Peyer's patch (tissue), 4 donors: Measurements from ENCODE around the gene PPP1R26. TPM values are rescaled to one million over a fixed set of nuclear protein-coding genes. Genes with fewer than 3 reads are reported as not detected.
"Not testable (repeated sequence)": the region's sequence is repeated elsewhere in the genome, so short reads cannot be mapped to it uniquely, and the experiment has no call there.

Experiments
- DNase-seq, 3 donors: peaks; one replicate each; pipeline ENCODE4 v3.0.0-alpha.2; 2017 to 2019
- H3K27ac ChIP-seq, 4 donors: fragments of 200-600 bp; sonication (generic); one replicate each; pipeline ENCODE4 v1.5.1; 2016 to 2019
- H3K27me3 ChIP-seq, 2 donors: fragments of 200-600 bp; sonication (generic); one replicate each; pipeline ENCODE4 v1.5.1; 2019
- H3K36me3 ChIP-seq, 3 donors: fragments of 200-600 bp; sonication (generic); one replicate each; pipeline ENCODE4 v1.5.1; 2016 to 2019
- H3K4me1 ChIP-seq, 4 donors: fragments of 200-600 bp; sonication (generic); one replicate each; pipeline ENCODE4 v1.5.1; 2016 to 2019
- H3K4me3 ChIP-seq, 4 donors: fragments of 200-600 bp; sonication (generic); 1 replicate in 3 of 4; 2 replicates in 1 of 4; pipeline ENCODE4 v1.5.1; 2016 to 2019; ENCODE audit warnings: mild to moderate bottlenecking in 1 of 4
- H3K9me3 ChIP-seq, 4 donors: fragments of 200-600 bp; sonication (generic); one replicate each; pipeline ENCODE4 v1.5.1; 2016 to 2019; ENCODE audit warnings: mild to moderate bottlenecking in 1 of 4
- POLR2A ChIP-seq, 2 donors: fragments of 450-650 bp; IDR thresholded peaks; one replicate each; pipeline ENCODE4 v1.5.1; 2017; ENCODE audit warnings: antibody characterized with exemption in 2 of 2, mild to moderate bottlenecking in 2 of 2, moderate library complexity in 2 of 2
- total RNA-seq, 4 donors: library from RNA; depleted of rRNA; stranded (reverse); fragments of >200 nt; gene quantifications; one replicate each; pipeline ENCODE4 v1.1.0, GENCODE V29; 2016
- TF ChIP-seq, protein P1 (sequence below), 6 experiments: fragments of 450-650 bp in 4 of 6; fragments of 200-600 bp in 2 of 6; sonication (generic) in 1 of 6; IDR thresholded peaks; one replicate each; pipeline ENCODE4 v1.5.1; 2017 to 2019; ENCODE audit warnings: antibody characterized with exemption in 6 of 6, mild to moderate bottlenecking in 3 of 6, moderate library complexity in 1 of 6

The PPP1R26 gene
- total RNA-seq, 4 donors from 2014 or later = 12.4 to 34.0 (median 18.7) TPM

DNA sequence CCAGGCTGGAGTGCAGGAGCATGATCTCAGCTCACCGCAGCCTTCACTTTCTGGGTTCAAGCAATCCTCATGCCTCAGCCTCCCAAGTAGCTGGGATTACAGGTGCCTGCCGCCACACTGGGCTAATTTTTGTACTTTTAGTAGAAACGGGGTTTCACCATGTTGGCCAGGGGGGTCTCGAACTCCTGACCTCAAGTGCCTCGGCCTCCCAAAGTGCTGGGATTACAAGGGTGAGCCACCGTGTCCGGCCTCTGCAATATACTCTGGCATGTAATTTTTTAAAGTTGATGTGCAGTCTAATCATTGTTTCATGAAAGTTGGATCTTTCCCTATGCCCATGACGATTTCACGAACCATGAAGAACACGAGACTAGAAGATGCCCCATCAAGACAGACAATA, 28.6 kb upstream of the PPP1R26 start:
- no peak overlapping the region for H3K4me3 ChIP-seq
- no peaks in the 10 kb centered on the region for H3K9me3 ChIP-seq
- H3K27me3 ChIP-seq = no peaks in the 10 kb centered on the region
- H3K4me1 ChIP-seq = no peaks in the 10 kb centered on the region
- TF ChIP-seq, protein P1, sequence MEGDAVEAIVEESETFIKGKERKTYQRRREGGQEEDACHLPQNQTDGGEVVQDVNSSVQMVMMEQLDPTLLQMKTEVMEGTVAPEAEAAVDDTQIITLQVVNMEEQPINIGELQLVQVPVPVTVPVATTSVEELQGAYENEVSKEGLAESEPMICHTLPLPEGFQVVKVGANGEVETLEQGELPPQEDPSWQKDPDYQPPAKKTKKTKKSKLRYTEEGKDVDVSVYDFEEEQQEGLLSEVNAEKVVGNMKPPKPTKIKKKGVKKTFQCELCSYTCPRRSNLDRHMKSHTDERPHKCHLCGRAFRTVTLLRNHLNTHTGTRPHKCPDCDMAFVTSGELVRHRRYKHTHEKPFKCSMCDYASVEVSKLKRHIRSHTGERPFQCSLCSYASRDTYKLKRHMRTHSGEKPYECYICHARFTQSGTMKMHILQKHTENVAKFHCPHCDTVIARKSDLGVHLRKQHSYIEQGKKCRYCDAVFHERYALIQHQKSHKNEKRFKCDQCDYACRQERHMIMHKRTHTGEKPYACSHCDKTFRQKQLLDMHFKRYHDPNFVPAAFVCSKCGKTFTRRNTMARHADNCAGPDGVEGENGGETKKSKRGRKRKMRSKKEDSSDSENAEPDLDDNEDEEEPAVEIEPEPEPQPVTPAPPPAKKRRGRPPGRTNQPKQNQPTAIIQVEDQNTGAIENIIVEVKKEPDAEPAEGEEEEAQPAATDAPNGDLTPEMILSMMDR (IDR thresholded peaks at IDR 0.05) = no peak
- no peak for TF ChIP-seq POLR2A (IDR thresholded peaks at IDR 0.05)
- H3K36me3 ChIP-seq = no peaks in the 10 kb centered on the region
- DNase-seq = no peak
- no peak overlapping the region for H3K27ac ChIP-seq

DNA sequence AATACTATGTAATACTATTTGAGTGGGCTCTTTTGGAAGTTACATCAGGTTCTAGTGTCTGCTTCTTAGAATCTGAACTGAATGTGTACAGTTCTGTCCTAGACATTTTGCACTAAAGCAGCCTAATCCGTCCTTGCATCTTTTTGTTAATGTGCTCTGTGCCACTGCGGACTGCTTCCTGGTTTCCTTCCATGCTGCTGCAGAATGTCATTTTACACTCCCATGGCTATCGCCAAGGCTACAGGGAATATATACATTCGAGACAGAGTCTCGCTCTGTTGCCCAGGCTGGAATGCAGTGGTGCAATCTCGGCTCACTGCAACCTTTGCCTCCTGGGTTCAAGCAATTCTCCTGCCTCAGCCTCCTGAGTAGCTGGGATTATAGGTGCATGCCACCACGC, 27.7 kb upstream of the PPP1R26 start:
- not testable (repeated sequence) for H3K27me3 ChIP-seq, H3K27ac ChIP-seq

DNA sequence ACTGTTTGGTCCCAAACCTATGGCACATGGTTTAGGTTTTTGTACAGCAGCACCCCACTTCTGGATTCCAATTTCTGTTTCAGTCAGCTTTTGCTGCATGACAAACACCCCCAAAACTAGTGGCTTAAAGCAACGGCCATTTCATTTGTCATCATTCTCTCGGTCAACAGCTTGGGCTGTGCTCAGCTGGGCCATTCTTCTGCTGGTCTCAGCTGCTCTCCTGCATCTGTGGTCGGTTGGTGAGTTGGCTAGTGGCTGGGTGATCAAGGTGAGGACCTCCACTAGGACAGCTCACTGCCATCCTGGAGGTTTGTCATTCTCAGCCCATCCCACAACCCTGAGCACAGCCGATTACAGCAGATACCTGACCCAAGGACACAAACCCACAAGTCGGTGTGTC, 24.8 kb upstream of the PPP1R26 start:
- DNase-seq = no peak
- no peaks in the 10 kb centered on the region for H3K4me1 ChIP-seq
- H3K27ac ChIP-seq = no peak overlapping the region
- H3K4me3 ChIP-seq = no peak overlapping the region
- no peaks in the 10 kb centered on the region for H3K36me3 ChIP-seq
- TF ChIP-seq POLR2A (IDR thresholded peaks at IDR 0.05) = no peak
- TF ChIP-seq, protein P1 (IDR thresholded peaks at IDR 0.05) = no peak
- no peaks in the 10 kb centered on the region for H3K27me3 ChIP-seq
- H3K9me3 ChIP-seq = no peaks in the 10 kb centered on the region

More for the DNA sequence above, 27.7 kb upstream of the PPP1R26 start:
- not testable (repeated sequence) for H3K9me3 ChIP-seq, DNase-seq, H3K36me3 ChIP-seq, H3K4me1 ChIP-seq, H3K4me3 ChIP-seq

DNA sequence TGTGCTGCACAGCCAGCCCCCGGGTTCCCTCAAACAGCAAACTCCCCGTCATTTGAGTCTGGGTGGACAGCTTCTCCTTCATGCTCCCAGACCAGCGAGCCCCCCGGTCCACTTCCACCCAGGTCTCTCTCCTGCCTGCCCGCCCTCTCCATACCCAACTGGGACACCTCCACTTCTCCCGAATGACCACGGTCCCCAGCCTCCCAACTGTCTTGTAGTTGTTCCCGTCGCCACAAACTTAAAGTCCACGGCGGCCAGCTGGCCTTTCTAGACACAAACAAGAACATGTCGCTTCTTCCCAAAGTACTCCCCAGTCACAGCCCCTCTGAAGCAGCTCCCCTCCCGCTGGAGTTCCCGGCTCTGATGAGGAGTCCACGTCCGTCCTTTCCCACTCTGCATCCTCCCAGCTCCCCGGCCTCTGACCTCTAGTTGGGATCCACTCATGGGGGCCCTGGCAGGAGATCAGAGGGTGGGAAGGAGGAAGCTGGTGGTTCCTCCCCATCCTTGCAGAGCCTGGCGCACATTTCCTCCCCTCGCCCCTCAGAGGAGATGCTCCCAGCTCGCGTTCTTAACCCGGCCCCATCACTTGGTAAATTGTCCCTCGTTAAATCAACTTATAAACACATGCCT, 24.1 kb upstream of the PPP1R26 start:
- Histone ChIP-seq H3K9me3 (no peaks in the 10 kb centered on the region), H3K4me3 (no peak overlapping the region), H3K4me1 (no peaks in the 10 kb centered on the region), H3K27ac (no peak overlapping the region), H3K27me3 (no peaks in the 10 kb centered on the region), H3K36me3 (no peaks in the 10 kb centered on the region)
- TF ChIP-seq POLR2A (IDR thresholded peaks at IDR 0.05) = no peak
- TF ChIP-seq, protein P1 (IDR thresholded peaks at IDR 0.05) = no peak
- DNase-seq = no peak

- no peaks in the 10 kb centered on the region for H3K27me3 ChIP-seq
- no peak for TF ChIP-seq POLR2A (IDR thresholded peaks at IDR 0.05)
- TF ChIP-seq, protein P1 (IDR thresholded peaks at IDR 0.05) = no peak
- no peaks in the 10 kb centered on the region for H3K36me3 ChIP-seq
- no peak overlapping the region for H3K4me3 ChIP-seq
- no peaks in the 10 kb centered on the region for H3K9me3 ChIP-seq
- H3K27ac ChIP-seq = no peak overlapping the region
- DNase-seq = no peak
- no peaks in the 10 kb centered on the region for H3K4me1 ChIP-seq
Observed at GRCh38 chr9:135456436-135457104, 23.0 kb upstream of the PPP1R26 start.

DNA sequence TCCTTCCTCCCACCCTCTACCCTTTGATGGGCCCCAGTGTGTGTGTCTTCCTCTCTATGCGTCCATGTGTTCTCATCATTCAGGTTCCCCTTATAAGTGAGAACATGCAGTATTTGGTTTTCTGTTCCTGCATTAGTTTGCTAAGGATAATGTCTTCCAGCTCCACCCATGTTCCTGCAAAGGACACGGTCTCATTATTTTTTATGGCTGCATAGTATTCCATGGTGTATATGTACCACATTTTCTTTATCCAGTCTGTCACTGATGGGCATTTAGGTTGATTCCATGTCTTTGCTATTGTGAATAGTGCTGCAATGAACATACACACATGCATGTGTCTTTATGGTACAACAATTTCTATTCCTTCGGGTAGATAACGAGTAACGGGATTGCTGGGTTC, 21.1 kb upstream of the PPP1R26 start:
- not testable (repeated sequence) for H3K36me3 ChIP-seq, DNase-seq, H3K27me3 ChIP-seq, H3K9me3 ChIP-seq, H3K4me1 ChIP-seq, H3K27ac ChIP-seq, H3K4me3 ChIP-seq
